ENCODE data around the gene COX7A2L.
"Not testable (repeated sequence)": the region's sequence is repeated elsewhere in the genome, so short reads cannot be mapped to it uniquely, and the experiment has no call there.

COX7A2L gene

GRCh38 chr2:42366411-42366810, 5.4 kb upstream of the COX7A2L start:
- DNase-seq, result no peak

- no peak for DNase-seq
Observed at GRCh38 chr2:42364658-42365057, 3.6 kb upstream of the COX7A2L start.

- DNase-seq, result no peak
Observed at GRCh38 chr2:42363413-42363812, 2.4 kb upstream of the COX7A2L start.

- no peak for DNase-seq
Observed at GRCh38 chr2:42361728-42362283, 789 bp upstream of the COX7A2L start.

- DNase-seq, result no peak
Observed at GRCh38 chr2:42360493-42360889, 526 bp downstream of the COX7A2L start.

- DNase-seq, result no peak
Observed at GRCh38 chr2:42359965-42360483, 993 bp downstream of the COX7A2L start.

- no peak for DNase-seq
Observed at GRCh38 chr2:42359304-42359964, 1.6 kb downstream of the COX7A2L start.

GRCh38 chr2:42353792-42354429, 7.1 kb downstream of the COX7A2L start:
- no peak for DNase-seq

GRCh38 chr2:42351864-42352263, 9.2 kb downstream of the COX7A2L start:
- no peak for DNase-seq

- DNase-seq, result no peak
Observed at GRCh38 chr2:42350434-42351063, 10.5 kb downstream of the COX7A2L start.

- no peak for DNase-seq
Observed at GRCh38 chr2:42348113-42348805, 12.8 kb downstream of the COX7A2L start.

- not testable (repeated sequence) for DNase-seq
Observed at GRCh38 chr2:42347518-42347917, 13.5 kb downstream of the COX7A2L start.

GRCh38 chr2:42346856-42347255, 14.2 kb downstream of the COX7A2L start:
- DNase-seq, result not testable (repeated sequence)

GRCh38 chr2:42345986-42346385, 15.0 kb downstream of the COX7A2L start:
- DNase-seq, result no peak

GRCh38 chr2:42342795-42343241, 18.2 kb downstream of the COX7A2L start:
- no peak for DNase-seq

GRCh38 chr2:42342061-42342794, 18.8 kb downstream of the COX7A2L start:
- no peak for DNase-seq

- no peak for DNase-seq
Observed at GRCh38 chr2:42340938-42341636, 19.9 kb downstream of the COX7A2L start.

- no peak for DNase-seq
Observed at GRCh38 chr2:42340045-42340937, 20.7 kb downstream of the COX7A2L start.

- DNase-seq, result no peak
Observed at GRCh38 chr2:42339191-42339912, 21.7 kb downstream of the COX7A2L start.
